IPS-NIHi7 (cell line): ENCODE measurements around the gene RRM1.

Experiments used
- DNase-seq: peaks from one replicate; pipeline ENCODE4 v3.0.0; 2012; ENCODE audit warnings: mixed read lengths; ENCODE audit errors: extremely low spot score

The RRM1 gene

DNA sequence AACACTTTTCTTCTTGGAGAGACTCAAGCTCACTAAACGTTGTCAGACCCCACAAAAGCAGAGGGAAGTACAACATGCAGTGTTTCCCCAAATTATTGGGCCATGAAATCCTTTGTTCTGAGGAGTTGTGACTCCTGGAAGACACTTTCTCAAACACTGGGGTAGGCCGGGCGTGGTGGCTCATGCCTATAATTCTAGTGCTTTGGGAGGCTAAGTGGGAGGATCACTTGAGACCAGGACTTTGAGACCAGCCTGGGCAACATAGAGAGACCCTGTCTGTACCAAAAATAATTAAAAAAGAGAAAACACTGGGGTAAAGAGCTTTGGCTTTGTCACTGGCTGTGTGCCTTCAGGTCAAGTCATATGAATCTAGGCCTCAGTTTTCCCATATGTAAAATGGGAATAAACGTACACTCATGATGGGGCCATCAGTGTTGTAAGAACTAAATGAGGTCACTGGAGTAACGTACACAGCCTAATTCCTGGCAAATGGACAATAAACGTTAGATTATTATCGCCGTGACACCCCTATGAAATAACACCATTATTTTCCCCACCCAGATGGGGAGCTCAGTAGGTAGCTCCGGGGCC lies 92.0 kb downstream of the RRM1 start:
- DNase-seq = no peak

- peak; percentile 90 for DNase-seq
Measured at GRCh38 chr11:4187055-4187988, 92.7 kb downstream of the RRM1 start.
